HepG2 (cell line): Measurements from ENCODE around the gene PTPRD. TPM values are rescaled to one million over a fixed set of nuclear protein-coding genes. Genes with fewer than 3 reads are reported as not detected.

Source experiments
- ATAC-seq: fragments of 200-7000 bp; cut with Tn5 transposase; 3 replicates; pipeline ENCODE4 v1.9.1; 2020; ENCODE audit warnings: mild to moderate bottlenecking, moderate library complexity
- BruUV-seq: library from RNA; stranded (reverse); fragments of 400-500 nt; replicated peaks from 2 replicates; lab custom pipeline; 2021; lab: Mats Ljungman, UMichigan
- CTCF ChIA-PET: fragments of 300-600 bp; formaldehyde crosslinking; extraction: SDS; loops from one replicate; lab custom pipeline; 2021; ENCODE audit warnings: low total read pairs, inconsistent platforms, low intra/inter-chr PET ratio; lab: Yijun Ruan, JAX
- POLR2A ChIA-PET: fragments of 350-600 bp; sonication (Branson Sonifier 250); formaldehyde crosslinking; loops from one replicate; lab custom pipeline; 2020; ENCODE audit warnings: antibody characterized with exemption, inconsistent platforms; lab: Yijun Ruan, JAX
- DNase-seq: peaks from one replicate; pipeline ENCODE4 v3.0.0-alpha.2; 2015; ENCODE audit warnings: low spot score
- FAIRE-seq: peaks from 3 replicates; lab custom pipeline; 2011; peaks lifted over from hg19 to GRCh38; lab: Jason Lieb, UNC
- H2AFZ ChIP-seq: one replicate; pipeline ENCODE4 v1.6.1; 2011; ENCODE audit warnings: low read length, inconsistent platforms
- H3K27ac ChIP-seq: fragments of 300-600 bp; 3 replicates; pipeline ENCODE4 v1.8.0; 2011; ENCODE audit warnings: mixed run types, mild to moderate bottlenecking, mixed read lengths, low read length, inconsistent platforms; ENCODE audit not compliant: insufficient read depth; ENCODE audit errors: extremely low read length
- H3K27me3 ChIP-seq, 2 experiments: fragments of 200-600 bp in 1 of 2; 2 replicates in 1 of 2; 3 replicates in 1 of 2; pipeline versions ENCODE4 v1.6.0 to v1.8.0; 2011; ENCODE audit warnings: low read length in 2 of 2, mild to moderate bottlenecking in 2 of 2, moderate library complexity in 2 of 2, inconsistent platforms in 1 of 2; ENCODE audit not compliant: insufficient read depth in 2 of 2, control insufficient read depth in 1 of 2
- H3K36me3 ChIP-seq, 2 experiments: fragments of 200-600 bp in 1 of 2; replicated peaks in 1 of 2; 2 replicates in 1 of 2; 3 replicates in 1 of 2; pipeline versions ENCODE4 v1.5.1 to v1.8.0; 2011; ENCODE audit warnings: low read length in 2 of 2, inconsistent platforms in 1 of 2; ENCODE audit not compliant: insufficient read depth in 2 of 2, control insufficient read depth in 1 of 2
- H3K4me1 ChIP-seq: 2 replicates; pipeline ENCODE4 v1.5.1; 2012; ENCODE audit warnings: low read length, inconsistent platforms; ENCODE audit not compliant: insufficient read depth
- H3K4me2 ChIP-seq: 2 replicates; pipeline ENCODE4 v1.6.0; 2011; ENCODE audit warnings: low read depth, low read length, inconsistent platforms
- H3K4me3 ChIP-seq, 3 experiments: fragments of 200-600 bp in 1 of 3; sonication (generic), shearing (Covaris generic) in 1 of 3; replicated peaks in 1 of 3; 2 replicates each; pipeline ENCODE4 v1.5.1; 2011 to 2016; ENCODE audit warnings: low read length in 3 of 3, inconsistent platforms in 2 of 3, low read depth in 2 of 3, mild to moderate bottlenecking in 2 of 3, control low read depth in 1 of 3, mixed read lengths in 1 of 3; ENCODE audit not compliant: insufficient read depth in 1 of 3
- H3K79me2 ChIP-seq: one replicate; pipeline ENCODE4 v1.6.1; 2011; ENCODE audit warnings: low read length, inconsistent platforms; ENCODE audit not compliant: insufficient read depth
- H3K9ac ChIP-seq: 2 replicates; pipeline ENCODE4 v1.6.0; 2011; ENCODE audit warnings: mild to moderate bottlenecking, low read depth, low read length, inconsistent platforms; ENCODE audit not compliant: insufficient read depth
- H3K9me3 ChIP-seq: 2 replicates; pipeline ENCODE4 v1.5.1; 2012; ENCODE audit warnings: mild to moderate bottlenecking, low read length
- H4K20me1 ChIP-seq: 2 replicates; pipeline ENCODE4 v1.6.0; 2011; ENCODE audit warnings: inconsistent platforms, mild to moderate bottlenecking, low read length, moderate library complexity; ENCODE audit not compliant: insufficient read depth
- CCDC6 ChIP-seq: sonication (generic); formaldehyde crosslinking; IDR thresholded peaks from 2 replicates; pipeline ENCODE4 v1.8.1; 2022; ENCODE audit warnings: mild to moderate bottlenecking, missing genetic modification reagents, moderate library complexity
- MATR3 ChIP-seq: sonication (generic); formaldehyde crosslinking; IDR thresholded peaks from 2 replicates; pipeline ENCODE4 v1.4.0; 2020; ENCODE audit warnings: missing genetic modification reagents
- MTF2 ChIP-seq: sonication (generic); formaldehyde crosslinking; IDR thresholded peaks from 2 replicates; pipeline ENCODE4 v1.5.0; 2020; ENCODE audit warnings: missing genetic modification reagents, borderline replicate concordance
- NCOA1 ChIP-seq: sonication (generic); formaldehyde crosslinking; IDR thresholded peaks from 2 replicates; pipeline ENCODE4 v1.9.0; 2021; ENCODE audit warnings: missing genetic modification reagents
- NR0B2 ChIP-seq: sonication (generic); formaldehyde crosslinking; IDR thresholded peaks from 2 replicates; pipeline ENCODE4 v1.4.0; 2020; ENCODE audit warnings: mild to moderate bottlenecking, missing genetic modification reagents
- REPIN1 ChIP-seq: sonication (generic); formaldehyde crosslinking; IDR thresholded peaks from 2 replicates; pipeline ENCODE4 v1.8.0; 2022; ENCODE audit warnings: missing genetic modification reagents, low read depth, mild to moderate bottlenecking, borderline replicate concordance
- SOX6 ChIP-seq, 2 experiments: fragments of 450-650 bp in 1 of 2; sonication (generic) in 1 of 2; formaldehyde crosslinking in 1 of 2; IDR thresholded peaks; 2 replicates each; pipeline versions ENCODE4 v1.4.0 to v1.6.1; 2017 to 2020; ENCODE audit warnings: antibody characterized with exemption in 1 of 2, mild to moderate bottlenecking in 1 of 2, missing genetic modification reagents in 1 of 2
- THAP11 ChIP-seq: IDR thresholded peaks from 2 replicates; pipeline ENCODE4 v1.6.1; 2016; ENCODE audit warnings: missing biosample characterization, missing genetic modification reagents
- ZFAT ChIP-seq: sonication (generic); formaldehyde crosslinking; conservative IDR thresholded peaks from 2 replicates; pipeline ENCODE4 v1.8.1; 2023; ENCODE audit warnings: missing genetic modification reagents, inconsistent platforms
- ZKSCAN1 ChIP-seq: fragments of 150-350 bp; IDR thresholded peaks from 2 replicates; pipeline ENCODE4 v1.6.1; 2014; ENCODE audit warnings: low read length
- ZNF746 ChIP-seq: sonication (generic); formaldehyde crosslinking; IDR thresholded peaks from 2 replicates; pipeline ENCODE4 v1.8.0; 2022; ENCODE audit warnings: mild to moderate bottlenecking, missing genetic modification reagents
- WGBS: methylation state at CpG from one replicate; pipeline ENCODE4 v1.1.6; 2017; ENCODE audit warnings: low lambda C conversion rate; 5-methylcytosine and 5-hydroxymethylcytosine counted together
- in situ Hi-C: cut with HindIII; loops from 2 replicates; pipeline ENCODE4 v1.10.0; 2017; ENCODE audit warnings: low pct_unique_long_range_greater_than_20kb; ENCODE audit not compliant: extremely low pct_ligation_motif_present
- intact Hi-C: fragments of 100-400 bp; cut with micrococcal nuclease; formaldehyde crosslinking; loops from one replicate; pipeline ENCODE4 v1.10.0; 2022; ENCODE audit not compliant: unreplicated experiment
- polyA plus RNA-seq, 8 experiments: library from polyadenylated mRNA; depleted of rRNA in 3 of 8; stranded (reverse) in 7 of 8; unstranded in 1 of 8; fragments of >200 nt; fragmentation: Illumina TruSeq in 4 of 8; extraction: Trizol in 4 of 8; gene quantifications; 2 replicates each; pipeline versions ENCODE4 v1.2.1 to v1.2.3, GENCODE V29; 2011 to 2016; ENCODE audit warnings: low read depth in 4 of 8, missing spikeins in 1 of 8, mixed read lengths in 1 of 8; ENCODE audit not compliant: insufficient read depth in 1 of 8
- total RNA-seq, 5 experiments: library from RNA; depleted of rRNA; stranded (reverse); fragments of >200 nt; fragmentation: Illumina TruSeq; extraction: Trizol; gene quantifications; 2 replicates each; pipeline ENCODE4 v1.2.3, GENCODE V29; 2016; ENCODE audit warnings: low read depth in 1 of 5
- TF ChIP-seq, protein P1 (sequence below): sonication (generic); formaldehyde crosslinking; IDR thresholded peaks from 2 replicates; pipeline ENCODE4 v1.4.0; 2020; ENCODE audit warnings: missing genetic modification reagents

Gene PTPRD
- total and polyA plus RNA-seq, 2 of the 13 experiments (the other 11 are each of a cell fraction or from before 2014, with no cell fraction given): 0.05 TPM; not detected in 1

- Histone ChIP-seq H2AFZ (no peak overlapping the region), H3K4me1 (no peaks in the 10 kb centered on the region), H3K27ac (no peak overlapping the region), H3K36me3 (no peaks in the 10 kb centered on the region), H3K9ac (no peak overlapping the region), H3K9me3 (no peaks in the 10 kb centered on the region), H3K27me3 (no peaks in the 10 kb centered on the region), H3K4me3 (no peak overlapping the region), H3K4me2 (no peak overlapping the region), H4K20me1 (no peaks in the 10 kb centered on the region), H3K79me2 (no peaks in the 10 kb centered on the region)
- FAIRE-seq: no peak
- intact Hi-C loops (no loop called here), in situ Hi-C loops (no loop called here)
- CTCF ChIA-PET: no interaction called here
- POLR2A ChIA-PET: no interaction called here
- no TSS peak for BruUV-seq
- DNase-seq: no peak
- under 1% methylated on average over 7 of the region's 7 CpGs for WGBS
- no peak for ATAC-seq
- TF ChIP-seq THAP11 (CRISPR knock-in tag) (no peak), ZKSCAN1 (no peak), ZNF746 (no peak), SOX6 (IDR thresholded peaks at IDR 0.05) (no peak), SOX6 (CRISPR knock-in tag; IDR thresholded peaks at IDR 0.05) (no peak), NCOA1 (CRISPR knock-in tag) (no peak), NR0B2 (CRISPR knock-in tag) (no peak), ZFAT (no peak), REPIN1 (CRISPR knock-in tag) (no peak), MTF2 (CRISPR knock-in tag) (no peak), CCDC6 (CRISPR knock-in tag) (no peak), MATR3 (CRISPR knock-in tag) (no peak)
- TF ChIP-seq, protein P1, sequence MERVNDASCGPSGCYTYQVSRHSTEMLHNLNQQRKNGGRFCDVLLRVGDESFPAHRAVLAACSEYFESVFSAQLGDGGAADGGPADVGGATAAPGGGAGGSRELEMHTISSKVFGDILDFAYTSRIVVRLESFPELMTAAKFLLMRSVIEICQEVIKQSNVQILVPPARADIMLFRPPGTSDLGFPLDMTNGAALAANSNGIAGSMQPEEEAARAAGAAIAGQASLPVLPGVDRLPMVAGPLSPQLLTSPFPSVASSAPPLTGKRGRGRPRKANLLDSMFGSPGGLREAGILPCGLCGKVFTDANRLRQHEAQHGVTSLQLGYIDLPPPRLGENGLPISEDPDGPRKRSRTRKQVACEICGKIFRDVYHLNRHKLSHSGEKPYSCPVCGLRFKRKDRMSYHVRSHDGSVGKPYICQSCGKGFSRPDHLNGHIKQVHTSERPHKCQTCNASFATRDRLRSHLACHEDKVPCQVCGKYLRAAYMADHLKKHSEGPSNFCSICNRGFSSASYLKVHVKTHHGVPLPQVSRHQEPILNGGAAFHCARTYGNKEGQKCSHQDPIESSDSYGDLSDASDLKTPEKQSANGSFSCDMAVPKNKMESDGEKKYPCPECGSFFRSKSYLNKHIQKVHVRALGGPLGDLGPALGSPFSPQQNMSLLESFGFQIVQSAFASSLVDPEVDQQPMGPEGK: no peak
Measured at GRCh38 chr9:8627976-8628679, 1984.7 kb downstream of the PTPRD start.
